Kidney capillary endothelial cell (primary cell): Measurements from ENCODE around the gene CTXND2.
"Not testable (repeated sequence)": the region's sequence is repeated elsewhere in the genome, so short reads cannot be mapped to it uniquely, and the experiment has no call there.

ENCODE experiments used
- DNase-seq: peaks from one replicate; pipeline ENCODE4 v3.0.0-alpha.2; 2018; ENCODE audit warnings: low spot score

CTXND2 gene

DNA sequence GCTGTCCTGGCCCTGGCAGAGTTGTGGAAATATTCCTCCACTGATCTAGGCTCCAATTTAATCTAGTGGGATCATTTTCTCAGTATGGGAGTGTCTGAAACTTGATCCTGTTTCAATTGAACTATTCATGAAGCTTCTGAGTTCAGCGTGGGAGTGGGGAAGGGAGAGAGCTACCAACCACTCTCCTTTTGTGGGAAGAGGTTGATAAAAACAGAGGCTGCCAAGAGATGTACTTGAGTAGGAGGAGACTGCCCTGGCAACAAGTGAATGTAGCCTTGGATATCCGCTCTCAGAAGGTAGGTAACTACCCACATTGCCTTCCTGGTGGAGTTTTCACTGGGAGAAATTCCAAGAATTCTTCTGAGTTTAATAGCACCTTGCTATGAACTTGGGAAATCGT lies at the start of gene CTXND2:
CTXND2 (plus strand) TSS at position 119 of the 400 bp plus-strand sequence. CDS start 25,179 bp downstream, outside the sequence.
- no peak for DNase-seq

DNA sequence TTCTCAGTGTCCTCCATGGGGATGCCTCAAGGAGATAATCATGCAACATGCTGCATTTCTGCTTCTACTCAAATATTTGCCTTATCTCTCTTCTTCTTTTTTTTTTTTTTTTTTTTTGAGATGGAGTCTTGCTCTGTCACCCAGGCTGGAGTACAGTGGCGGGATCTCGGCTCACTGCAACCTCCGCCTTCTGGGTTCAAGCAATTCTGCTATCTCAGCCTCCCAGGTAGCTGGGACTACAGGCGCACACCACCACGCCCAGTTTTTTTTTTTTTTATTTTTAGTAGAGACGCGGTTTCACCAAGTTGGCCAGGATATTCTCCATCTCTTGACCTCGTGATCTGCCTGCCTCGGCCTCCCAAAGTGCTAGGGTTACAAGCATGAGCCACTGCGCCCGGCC lies 46.1 kb upstream of the CTXND2 start:
- not testable (repeated sequence) for DNase-seq

DNA sequence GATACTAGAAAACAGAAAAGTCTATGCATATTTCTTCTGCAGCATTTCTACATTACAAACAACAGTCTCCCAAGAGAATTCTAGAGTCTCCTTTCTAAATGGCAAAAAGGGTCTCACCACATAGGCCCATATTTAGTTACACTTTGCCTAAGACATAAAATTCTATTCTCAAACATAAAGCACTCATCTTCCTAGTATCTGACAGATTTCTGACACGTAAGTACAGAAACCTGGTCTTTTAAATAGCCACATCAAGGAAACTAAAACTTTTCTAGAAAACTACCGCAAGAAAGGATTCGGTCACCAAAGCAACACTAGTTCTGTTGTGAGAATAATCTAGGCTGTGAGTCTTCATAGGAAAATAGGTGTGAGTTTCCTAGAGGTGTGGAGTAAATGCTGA lies 45.3 kb upstream of the CTXND2 start:
- no peak for DNase-seq

DNA sequence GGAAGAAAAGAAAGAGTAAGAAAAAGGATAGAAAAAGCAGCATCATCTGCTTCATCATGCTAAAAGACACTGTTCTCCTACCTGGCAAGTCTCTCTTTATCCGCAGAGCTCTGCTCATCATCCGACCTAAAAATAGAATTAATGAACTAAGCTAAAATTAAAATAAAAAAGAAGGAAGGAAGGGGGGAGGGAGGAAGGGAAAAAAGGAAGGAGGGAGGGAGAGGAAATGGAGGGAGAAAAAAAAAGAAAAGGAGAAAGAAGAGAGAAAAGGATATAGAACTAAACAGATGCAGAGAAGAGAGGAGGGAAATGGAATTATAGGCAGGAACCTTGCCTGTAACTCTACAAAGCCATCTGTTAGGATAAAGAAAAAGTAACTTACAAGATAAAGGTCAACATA lies 44.6 kb upstream of the CTXND2 start:
- no peak for DNase-seq

DNA sequence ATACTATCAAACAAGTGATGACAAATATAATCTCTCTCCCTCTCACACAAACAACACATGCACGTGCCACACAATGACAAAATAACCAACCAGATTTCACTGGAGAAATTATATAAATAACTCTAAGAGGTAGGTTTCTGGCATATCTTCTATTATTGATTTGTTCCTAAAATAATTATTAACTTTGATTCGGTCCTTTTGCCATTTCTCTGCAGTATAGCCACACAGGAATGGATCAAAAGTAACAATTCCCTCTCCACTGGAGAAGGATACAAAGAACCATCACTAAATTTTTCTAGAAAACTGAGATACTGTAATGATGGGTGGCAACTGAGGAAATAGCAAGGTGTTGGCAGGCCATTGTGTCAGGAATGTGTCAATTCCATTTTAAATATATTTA lies 44.0 kb upstream of the CTXND2 start:
- no peak for DNase-seq

DNA sequence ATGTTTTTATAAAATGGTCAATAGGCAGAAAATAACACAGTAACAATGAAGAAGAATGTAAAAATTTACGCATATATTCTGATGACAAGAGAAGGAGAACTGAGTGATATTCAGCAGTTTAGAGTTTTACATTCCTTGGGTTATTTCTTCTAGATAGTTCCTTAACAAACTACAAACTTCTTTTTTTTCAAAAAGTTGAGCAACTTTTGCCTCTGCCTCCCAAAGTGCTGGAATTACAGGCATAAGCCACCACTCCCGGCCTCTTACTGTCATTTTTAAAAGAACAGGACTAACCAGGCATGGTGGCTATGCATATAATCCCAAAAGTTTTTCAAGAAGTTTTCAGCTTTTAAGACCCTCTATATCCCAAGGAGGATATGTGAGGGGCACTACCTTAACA lies 43.5 kb upstream of the CTXND2 start:
- DNase-seq, result no peak

DNA sequence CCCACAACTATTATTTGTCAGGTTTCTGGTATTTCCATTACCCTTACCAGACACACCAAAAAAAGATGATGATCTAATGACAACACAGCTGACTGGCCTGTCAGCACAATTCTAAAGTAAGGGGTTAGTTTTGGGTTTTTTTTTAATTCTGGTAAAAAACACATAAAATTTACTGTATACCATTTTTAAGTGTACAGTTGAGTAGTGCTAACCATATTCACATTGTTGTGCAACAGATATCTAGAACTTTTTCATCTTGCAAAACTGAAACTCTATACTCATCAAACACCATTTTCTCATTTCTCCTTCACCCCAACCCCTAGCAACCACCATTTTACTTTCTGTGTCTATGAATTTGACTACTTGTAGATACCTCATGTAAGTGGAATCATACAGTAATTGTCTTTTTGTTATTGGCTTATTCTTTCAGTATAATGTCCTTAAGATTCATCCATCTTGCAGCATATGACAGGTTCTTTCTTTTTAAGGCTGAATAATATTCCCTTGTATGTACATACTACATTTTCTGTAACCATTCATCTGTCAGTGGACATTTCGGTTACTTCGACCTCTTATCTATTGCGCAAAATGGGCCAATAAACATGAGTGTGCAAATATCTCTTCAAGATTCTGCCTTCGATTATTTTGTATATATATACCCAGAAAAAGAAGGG lies 40.3 kb upstream of the CTXND2 start:
- DNase-seq, result no peak

DNA sequence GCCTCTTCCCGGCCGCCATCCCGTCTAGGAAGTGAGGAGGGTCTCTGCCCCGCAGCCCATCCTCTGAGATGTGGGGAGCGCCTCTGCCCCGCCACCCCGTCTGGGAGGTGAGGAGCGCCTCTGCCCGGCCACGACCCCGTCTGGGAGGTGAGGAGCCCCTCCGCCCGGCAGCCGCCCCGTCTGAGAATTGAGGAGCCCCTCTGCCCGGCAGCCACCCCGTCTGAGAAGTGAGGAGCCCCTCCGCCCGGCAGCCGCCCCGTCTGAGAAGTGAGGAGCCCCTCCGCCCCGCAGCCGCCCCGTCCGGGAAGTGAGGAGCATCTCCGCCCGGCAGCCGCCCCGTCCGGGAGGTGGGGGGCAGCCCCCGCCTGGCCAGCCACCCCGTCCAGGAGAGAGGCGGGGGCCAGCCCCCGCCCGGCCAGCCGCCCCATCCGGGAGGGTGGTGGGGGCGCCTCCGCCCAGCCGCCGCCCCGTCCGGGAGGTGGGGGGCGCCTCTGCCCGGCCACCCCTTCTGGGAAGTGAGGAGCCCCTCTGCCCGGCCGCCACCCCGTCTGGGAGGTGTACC lies 36.1 kb upstream of the CTXND2 start:
- DNase-seq, result not testable (repeated sequence)

DNA sequence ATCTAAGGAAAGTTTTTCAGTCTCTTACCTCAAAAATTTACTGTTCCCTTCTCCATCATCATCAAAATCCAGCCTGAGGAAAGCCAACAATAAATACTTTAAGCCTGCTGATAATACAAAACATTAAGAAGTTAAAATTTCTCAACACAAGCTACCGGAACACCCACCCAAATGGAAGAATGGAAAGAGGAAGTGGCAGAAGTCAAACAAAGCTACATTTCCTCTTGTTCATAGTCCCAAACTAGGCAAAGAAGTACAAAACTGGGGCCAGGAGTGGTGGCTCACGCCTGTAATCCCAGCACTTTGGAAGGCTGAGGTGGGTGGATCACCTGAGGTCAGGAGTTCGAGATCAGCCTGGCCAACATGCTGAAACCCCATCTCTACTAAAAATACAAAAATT lies 34.2 kb upstream of the CTXND2 start:
- not testable (repeated sequence) for DNase-seq

DNA sequence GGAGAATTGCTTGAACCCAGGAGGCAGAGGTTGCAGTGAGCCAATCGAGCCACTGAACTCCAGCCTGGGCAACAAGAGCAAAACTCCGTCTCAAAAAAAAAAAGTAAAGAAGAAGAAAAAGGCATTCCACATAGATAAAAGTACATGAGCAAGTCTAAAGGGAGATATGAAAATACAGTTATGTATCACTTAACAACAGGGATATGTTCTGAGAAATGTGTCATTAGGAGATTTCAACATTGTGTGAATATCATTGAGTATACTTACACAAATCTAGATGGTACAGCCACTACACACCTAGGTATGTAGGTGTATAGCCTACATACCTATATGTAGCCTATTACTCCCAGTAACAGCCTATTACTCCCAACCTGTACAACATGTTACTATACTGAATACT lies 23.2 kb upstream of the CTXND2 start:
- no peak for DNase-seq

DNA sequence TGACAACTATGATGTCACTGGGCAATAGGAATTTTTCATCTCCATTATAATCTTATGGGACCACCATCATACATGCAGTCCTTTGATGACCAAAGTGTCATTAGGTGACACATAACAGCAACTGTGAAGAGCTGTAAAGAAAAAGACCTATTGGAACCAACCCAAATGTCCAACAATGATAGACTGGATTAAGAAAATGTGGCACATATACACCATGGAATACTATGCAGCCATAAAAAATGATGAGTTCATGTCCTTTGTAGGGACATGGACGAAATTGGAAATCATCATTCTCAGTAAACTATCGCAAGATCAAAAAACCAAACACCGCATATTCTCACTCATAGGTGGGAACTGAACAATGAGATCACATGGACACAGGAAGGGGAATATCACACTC lies 22.7 kb upstream of the CTXND2 start:
- DNase-seq, result not testable (repeated sequence)

DNA sequence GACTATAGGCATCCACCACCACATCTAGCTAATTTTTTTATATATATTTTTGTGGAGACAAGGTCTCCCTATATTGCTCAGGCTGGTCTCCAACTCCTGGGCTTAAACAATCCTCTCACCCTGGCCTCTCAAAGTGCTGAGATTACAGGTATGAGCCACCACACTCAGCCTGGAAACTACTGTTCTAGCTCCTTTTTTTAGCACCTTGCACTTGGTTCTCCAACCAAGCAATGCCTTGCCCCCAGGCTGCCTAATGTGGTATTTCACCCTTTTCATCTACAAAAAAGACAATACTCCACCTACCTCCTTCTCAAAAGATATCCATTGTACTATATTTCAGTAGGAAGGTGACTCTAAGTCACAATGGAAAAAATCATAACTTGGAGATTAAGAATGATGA lies 17.3 kb upstream of the CTXND2 start:
- no peak for DNase-seq

DNA sequence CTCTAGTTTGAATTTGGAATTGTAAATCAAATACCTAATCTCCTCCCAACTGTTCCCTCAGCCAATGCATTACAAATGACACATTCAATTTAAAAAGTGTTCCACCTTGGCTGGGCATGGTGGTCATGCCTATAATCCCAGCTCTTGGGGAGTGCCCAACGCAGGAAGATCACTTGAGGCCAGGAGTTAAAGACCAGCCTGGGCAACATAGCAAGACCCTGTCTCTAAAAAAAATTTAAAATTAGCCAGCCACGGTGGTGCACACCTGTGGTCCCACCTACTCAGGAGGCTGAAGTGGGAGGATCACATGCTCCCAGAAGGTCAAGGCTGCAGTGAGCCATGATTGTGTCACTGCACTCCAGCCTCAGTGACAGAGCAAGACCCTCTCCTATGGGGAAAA lies 14.4 kb upstream of the CTXND2 start:
- no peak for DNase-seq

DNA sequence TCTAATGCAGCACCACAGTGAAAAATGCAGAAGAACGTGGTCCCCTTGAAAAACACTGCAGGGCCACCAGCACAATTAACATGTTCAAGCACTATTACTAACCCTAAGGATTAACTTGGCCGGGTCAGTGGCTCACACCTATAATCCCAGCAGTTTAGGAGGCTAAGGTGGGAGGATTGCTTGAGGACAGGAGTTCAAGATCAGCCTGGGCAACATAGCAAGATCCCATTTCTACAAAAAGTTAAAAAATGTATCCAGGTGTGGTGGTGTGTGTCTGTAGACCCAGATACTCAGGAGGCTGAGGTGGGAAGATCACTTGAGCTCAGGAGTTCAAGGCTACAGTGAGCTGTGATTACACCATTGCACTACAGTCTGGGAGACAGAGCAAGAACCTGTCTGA lies 13.4 kb upstream of the CTXND2 start:
- no peak for DNase-seq

DNA sequence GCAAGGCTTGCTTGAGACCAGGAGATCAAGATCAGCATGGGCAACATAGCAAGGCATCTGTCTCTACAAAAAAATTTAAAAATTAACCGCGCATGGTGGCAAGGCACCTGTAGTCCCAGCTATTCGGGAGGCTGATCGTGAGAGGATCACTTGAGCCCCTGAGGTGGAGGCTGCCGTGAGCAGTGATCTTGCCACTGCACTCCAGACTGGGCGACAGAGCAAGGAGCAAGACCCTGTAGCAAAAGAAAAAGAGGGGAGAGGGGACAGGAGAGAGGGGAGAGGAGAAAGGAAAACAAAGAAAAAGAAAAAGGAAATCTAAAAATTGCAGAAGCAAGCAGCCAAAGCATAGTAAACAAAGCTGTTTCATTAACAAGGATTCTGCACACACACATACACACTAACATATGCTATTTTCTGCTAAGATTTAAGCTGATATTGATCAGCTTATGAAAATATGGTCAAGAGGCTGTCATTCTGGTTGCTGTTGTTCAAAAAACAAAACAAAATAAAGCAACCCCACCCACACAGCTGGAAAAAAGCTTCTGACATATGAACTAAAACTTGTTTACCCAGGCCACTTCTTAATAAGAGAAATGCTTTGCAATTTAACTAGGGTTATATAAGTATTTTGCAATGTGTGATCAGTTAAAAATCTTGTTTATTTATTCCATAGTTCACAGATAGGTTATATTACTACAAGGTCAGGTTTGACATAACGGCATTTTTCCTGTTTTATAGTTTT lies 12.3 kb upstream of the CTXND2 start:
- DNase-seq, result no peak

DNA sequence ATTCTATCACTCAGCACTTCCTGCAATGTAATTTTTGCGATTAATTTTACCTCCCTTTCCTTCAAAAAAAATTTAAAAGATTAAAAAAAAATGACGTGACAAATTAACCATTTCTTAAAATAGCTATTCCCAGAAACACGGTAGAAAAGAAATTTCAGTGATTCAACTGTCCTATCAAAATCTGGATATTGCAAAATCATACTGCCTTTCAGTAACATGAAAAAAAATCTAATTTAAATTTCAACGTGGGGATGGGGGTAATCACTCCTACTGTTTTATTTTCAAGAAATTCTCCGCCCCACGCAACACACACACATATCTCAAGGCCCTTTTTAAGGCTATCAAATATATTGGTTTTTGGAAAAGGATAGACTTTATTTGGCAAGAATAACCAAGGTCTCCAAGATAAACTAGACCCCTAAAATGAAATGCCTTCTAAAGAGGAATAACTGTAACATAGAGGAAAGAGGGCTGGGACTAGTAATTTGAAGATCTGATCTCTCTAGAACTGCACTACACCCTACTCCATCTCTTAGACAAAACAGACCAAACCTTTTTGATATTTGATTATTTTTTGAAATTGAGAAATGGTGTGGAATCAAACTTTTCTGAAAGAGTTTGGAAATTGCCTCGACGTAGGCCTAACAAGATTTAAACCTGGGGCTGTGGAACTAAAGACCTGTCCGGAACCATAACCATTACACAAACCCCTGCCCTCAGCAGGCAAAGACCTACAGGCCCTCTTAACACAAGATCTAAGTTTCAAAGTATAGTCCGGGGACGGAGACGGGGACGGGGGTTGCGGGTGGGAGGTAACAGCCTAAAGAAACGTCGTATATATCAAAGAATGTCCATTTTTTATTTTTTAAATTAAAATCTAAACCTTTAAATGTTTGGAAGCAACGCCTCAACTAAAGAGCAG lies 11.5 kb upstream of the CTXND2 start:
- no peak for DNase-seq

DNA sequence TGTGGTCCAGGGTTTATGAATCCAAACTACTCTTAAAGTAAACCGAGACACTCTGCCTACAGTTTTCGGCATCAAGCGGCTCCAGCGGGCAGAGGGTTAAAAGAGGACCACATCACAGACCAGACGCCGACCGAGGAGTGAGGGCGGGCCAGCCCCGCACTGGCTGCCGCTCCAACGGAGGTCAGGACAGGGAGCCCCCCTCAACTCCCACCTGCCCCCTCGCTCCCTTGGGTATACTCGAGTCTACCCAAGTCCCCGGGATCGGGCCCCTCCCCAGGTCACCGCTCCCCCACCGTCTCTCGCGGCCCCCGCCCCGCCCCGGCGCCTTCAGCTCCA lies 10.8 kb upstream of the CTXND2 start:
- peak; percentile 56 for DNase-seq

DNA sequence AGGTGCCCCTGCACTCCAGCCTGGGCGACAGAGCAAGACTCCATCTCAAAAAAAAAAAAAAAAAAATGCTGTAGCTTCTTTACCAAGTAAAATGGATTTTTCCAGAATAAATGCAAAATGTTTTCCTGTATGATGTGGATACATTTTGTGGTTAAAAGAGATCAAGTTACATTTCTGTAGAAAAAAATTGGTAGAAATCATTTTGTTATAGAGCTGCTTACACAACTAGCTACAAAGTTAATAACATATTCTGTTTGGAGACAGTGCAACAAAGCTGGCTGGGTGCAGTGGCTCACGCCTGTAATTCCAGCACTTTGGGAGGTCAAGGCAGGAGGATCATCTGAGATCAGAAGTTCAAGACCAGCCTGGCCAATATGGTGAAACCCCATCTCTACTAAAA lies 8.0 kb upstream of the CTXND2 start:
- DNase-seq, result not testable (repeated sequence)

DNA sequence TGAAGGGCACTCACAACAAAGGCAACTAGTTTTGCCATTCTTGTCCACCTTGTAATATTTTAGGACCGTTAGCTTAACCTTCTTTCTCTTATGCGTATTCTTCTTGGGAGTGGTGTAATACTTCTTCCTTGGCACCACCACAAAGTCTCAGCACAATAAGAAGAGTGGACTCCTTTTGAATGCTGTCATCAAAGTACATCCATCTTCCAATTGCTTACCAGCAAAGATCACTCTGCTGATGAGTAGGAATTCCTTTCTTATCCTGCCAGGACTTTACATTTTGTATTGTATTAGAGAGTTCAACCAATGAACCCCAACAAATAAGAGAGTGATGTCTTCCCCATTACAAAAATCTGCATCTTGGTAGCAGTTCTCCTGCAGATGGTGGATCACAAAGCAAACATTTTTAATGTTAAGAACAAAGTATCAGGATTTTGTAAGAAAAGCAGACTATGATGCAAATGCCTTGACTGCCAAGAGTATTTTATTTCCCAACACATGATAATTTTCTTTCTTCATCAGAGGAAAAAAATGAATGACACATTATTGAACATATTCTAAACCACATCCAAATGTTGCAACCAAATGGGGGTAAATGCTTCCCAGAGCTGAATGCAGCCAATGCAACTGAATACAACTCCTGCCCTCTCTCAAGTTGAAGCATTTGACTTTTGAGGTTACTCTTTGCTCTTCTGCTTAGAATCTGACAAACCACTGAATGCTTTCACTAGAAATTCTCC lies 5.4 kb upstream of the CTXND2 start:
- no peak for DNase-seq

DNA sequence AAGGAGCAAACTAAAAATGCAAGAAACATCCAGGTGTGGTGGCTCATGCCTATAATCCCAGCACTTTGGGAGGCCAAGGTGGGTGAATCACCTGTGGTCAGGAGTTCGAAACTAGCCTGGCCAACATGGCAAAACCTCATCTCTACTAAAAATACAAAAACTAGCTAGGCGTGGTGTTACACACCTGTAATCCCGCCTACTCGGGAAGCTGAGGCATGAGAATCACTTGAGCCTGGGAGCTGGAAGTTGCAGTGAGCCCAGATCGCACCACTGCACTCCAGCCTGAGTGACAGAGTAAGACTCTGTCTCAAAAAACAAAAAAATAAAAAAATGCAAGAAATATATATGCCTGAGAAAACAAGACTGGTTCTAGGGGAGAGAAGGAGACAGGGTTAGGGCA lies 3.8 kb upstream of the CTXND2 start:
- DNase-seq, result not testable (repeated sequence)

DNA sequence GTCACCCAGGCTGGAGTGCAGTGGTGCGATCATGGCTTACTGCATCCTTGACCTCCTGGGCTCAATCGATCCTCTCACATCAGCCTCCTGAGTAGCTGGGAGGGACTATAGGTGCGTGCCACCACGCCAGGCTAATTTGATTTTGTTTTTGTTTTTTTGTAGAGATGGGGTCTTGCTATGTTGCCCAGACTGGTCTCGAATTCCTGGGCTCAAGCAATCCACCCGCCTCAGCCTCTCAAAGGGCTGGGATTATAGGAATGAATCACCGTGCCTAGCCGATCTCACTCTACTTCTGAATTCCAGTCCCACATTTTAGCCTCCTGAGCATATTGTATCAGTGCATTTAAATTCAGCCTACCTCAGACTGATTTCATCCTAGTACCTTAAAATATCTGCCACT lies 1.8 kb downstream of the CTXND2 start:
- no peak for DNase-seq

DNA sequence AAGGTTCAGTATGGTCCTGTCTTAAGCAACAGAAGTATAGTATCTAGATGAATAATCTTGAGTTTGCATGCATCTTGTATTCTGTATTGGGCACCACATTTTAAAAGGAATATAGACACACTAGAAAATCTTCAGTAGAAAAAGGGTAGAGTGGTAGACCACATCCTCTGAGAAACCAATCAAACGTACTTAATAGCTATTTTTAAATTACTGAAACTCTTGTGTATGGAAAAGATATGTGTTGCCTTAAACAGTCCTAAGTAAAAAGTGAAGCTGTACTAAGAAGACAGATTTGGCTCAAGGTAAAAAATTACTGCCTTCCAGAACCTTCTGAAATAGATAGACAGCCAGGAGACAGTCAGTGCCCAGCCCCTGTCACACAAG lies 3.1 kb downstream of the CTXND2 start:
- DNase-seq, result no peak
